Left cardiac atrium (tissue), 4 donors: Measurements from ENCODE around the gene ARRB1. TPM values are rescaled to one million over a fixed set of nuclear protein-coding genes. Genes with fewer than 3 reads are reported as not detected.
A peak's percentile ranks its signal among the peaks of the same experiment; 100 is the strongest.
"Not testable (repeated sequence)": the region's sequence is repeated elsewhere in the genome, so short reads cannot be mapped to it uniquely, and the experiment has no call there.

Experiments
- ATAC-seq, 2 donors: fragments of 200-7000 bp; cut with Tn5 transposase; one replicate each; pipeline ENCODE4 v1.9.1; 2020; ENCODE audit warnings: mild to moderate bottlenecking in 2 of 2, moderate library complexity in 2 of 2
- DNase-seq: peaks from one replicate; pipeline ENCODE4 v3.0.0-alpha.2; 2020
- intact Hi-C, 2 donors: fragments of 100-400 bp; cut with DNase I; formaldehyde crosslinking; loops; one replicate each; pipeline versions ENCODE4 v1.14.1 to v1.15.1; 2022 to 2023
- long read RNA-seq: library from polyadenylated mRNA; unstranded; transcript quantifications from one replicate; pipeline ENCODE4 v2.0.0, GENCODE V29; 2021
- total RNA-seq, 2 donors: library from RNA; stranded (reverse); fragmentation: NEBNext Ultra II Directional; extraction: Animal tissue kit (Norgen Biotek cat#: 25700); gene quantifications; one replicate each; pipeline ENCODE4 v1.2.1, GENCODE V29; 2021
- donor health status: DM: no; HTN: yes; CAD: no.
- donor health status: DM: no; HTN: yes; CAD: no; lungs with severe emphysema.
- donor health status: DM: yes; HTN: yes; CAD: no.
- donor health status: Dilated cardiomyopathy.

Gene ARRB1
- 10 to 100 TPM; 28.4 to 39.4 TPM for total RNA-seq
- long read RNA-seq, transcript ARRB1-201 (15 exons, 1,895 nt): major isoform, 9 of 29 reads
- long read RNA-seq, transcript ARRB1-202 (16 exons, 3,336 nt): minor isoform, 8 of 29 reads
- long read RNA-seq, partial matches to known transcripts: 1 of 29 reads
- long read RNA-seq, other reads (novel, unspliced or antisense): 11 of 29 reads

DNA sequence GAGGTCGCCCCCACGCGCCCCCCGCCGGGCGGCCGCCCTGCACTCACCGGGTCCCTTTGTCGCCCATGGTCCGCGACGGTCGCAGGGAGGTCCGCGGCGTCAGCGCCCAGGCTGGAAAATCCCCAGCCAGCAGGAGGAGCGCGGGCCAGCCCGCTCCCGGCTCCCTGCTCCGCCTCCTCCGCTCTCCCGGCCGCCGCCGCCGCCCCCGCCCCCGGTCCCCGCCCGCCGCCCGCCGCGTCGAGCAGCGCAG, at the start of gene ARRB1:
Gene ARRB1, minus strand, starts transcription at position 121 of the 250 bp plus-strand sequence. Its CDS starts 54 bp downstream, at position 67.
- ATAC-seq (peak; percentile 72 to 79), DNase-seq (no peak)
- intact Hi-C loops: no loop called here

DNA sequence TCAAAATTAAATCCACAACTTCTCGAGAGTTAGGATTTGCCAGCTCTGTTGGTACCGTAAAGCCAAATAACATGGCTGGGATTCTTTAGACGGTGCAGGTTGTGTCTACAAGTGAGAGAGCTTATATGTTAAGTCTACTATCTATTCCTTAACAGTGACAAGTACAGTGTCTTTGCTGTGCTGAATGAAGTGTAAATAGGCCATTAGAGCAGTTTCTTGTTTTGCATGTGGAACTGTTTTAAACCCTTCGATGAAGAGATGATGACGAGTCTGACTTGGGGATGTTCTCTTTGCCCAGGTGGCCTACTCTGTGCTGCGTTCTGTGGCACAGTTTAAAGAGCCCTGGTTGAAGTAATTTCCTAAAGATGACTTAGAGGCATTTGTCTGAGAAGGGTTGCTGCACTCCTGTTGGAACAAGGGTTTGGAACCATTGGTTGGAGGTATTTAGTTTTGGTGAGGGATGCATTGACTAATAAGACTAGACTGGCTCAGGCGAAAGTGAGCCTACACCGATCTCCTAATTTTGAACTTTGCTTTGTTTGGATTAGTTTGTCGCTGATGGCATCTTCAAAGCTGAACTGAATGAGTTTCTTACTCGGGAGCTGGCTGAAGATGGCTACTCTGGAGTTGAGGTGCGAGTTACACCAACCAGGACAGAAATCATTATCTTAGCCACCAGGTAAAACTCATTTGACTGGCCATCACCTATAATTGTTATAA, 48.8 kb upstream of the ARRB1 start:
- DNase-seq: no peak
- intact Hi-C loops: loop anchor here in 1 of 2 donors (5.0 kb wide), 1 partner anchor 127 kb away; the partner anchor contains the start of gene GDPD5
- ATAC-seq: peak; percentile 16

DNA sequence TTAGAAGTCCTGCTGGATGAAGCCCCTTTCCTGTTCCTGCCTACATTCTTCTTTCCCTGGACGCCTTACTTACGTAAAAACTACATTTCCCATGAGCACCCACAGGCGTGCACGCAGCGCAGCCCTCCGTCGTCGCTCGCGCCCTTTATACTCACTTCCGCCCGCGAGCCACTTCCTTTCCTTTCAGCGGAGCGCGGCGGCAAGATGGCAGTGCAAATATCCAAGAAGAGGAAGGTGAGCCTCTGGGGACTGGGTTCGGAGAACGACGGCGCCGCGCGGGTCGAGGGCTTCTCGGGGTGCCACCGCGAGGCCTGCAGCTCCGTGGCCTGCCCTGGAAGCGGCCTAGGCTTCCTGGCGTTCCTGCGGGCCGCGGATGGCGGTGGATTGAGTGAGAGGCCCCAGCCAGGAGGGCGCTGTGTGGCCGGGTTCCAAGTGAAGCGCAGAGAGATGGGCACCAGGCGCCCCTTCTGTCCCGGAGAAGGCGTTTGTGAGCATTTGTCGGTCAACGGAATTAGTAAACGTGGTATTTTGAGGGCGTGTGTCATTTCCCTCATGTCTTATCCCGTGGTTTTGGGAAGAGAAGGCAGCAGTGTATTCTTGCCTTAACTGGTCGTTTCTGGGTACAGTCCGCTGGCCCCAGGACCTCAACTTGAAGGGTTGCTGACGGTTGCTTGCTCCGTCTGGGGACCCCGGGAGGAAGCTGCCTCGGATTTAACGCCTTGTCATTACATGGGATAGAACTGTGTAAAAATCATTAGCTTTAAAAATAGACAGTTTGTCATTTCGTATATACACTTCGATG, 48.1 kb upstream of the ARRB1 start, which contains the start of gene RPS3:
Gene RPS3, plus strand, starts transcription at position 175 of the 802 bp plus-strand sequence. Its CDS starts 30 bp downstream, at position 205.
- ATAC-seq (peak; percentile 97 to 98), DNase-seq (peak; percentile 95)
- intact Hi-C loops: loop anchor here (5.0 to 10.0 kb wide), 3 partner anchors 45 to 133 kb away; partner anchors contain the start of gene GDPD5 (in 1 of the 2)

DNA sequence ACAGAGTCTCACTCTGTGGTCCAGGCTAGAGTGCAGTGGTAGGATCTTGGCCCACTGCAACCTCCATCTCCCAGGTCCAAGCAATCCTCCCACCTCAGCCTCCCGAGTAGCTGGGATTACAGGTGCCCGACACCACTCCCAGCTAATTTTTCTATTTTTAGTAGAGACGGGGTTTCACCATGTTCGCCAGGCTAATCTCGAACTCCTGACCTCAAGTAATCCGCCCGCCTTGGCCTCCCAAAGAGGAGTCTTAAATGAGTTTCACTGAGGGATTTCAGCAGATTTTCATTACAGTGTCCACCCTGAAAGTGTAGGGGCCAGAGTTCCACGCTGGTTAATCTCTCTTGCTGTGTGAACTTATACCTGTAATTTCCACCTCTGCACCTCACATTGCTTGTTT, 47.4 kb upstream of the ARRB1 start:
- DNase-seq (no peak), ATAC-seq (no peak)
- intact Hi-C loops: loop anchor here (5.0 to 10.0 kb wide), 2 partner anchors 46 to 133 kb away; no protein-coding TSS in a partner anchor

DNA sequence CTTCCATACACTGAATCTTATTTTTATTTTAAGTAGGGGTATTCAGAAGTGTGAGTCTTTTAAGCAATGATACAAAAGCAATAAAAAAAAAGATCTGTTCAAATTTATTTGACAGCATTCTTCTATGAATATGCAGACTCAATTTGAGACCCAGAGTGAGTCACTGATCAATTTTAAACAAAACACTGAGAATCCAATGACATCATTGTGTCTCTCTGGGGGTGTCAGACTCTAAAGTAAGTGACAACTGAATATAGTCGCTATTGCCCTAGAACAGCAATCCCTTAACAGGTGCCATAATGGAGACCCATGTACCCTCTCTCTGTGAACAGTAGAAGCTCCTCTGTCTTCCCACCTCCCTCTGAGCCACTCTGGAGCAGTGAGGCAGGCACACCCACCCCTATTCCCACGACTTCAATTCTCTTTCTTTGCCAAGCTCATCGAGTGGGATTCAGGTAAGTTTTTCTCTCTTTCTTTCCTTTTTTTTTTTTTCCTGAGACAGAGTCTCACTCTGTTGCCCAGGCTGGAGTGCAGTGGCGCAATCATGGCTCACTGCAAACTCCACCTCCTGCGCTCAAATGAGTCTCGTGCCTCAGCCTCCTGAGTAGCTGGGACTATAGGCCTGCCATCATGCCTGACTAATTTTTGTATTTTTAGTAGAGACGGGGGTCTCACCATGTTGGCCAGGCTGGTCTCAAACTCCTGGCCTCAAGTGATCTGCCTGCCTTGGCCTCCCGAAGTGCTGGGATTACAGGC, 42.8 kb upstream of the ARRB1 start:
- intact Hi-C loops: loop anchor here in 1 of 2 donors (10.0 kb wide), 1 partner anchor 51 kb away; no protein-coding TSS in a partner anchor
- ATAC-seq (no peak), DNase-seq (no peak)

DNA sequence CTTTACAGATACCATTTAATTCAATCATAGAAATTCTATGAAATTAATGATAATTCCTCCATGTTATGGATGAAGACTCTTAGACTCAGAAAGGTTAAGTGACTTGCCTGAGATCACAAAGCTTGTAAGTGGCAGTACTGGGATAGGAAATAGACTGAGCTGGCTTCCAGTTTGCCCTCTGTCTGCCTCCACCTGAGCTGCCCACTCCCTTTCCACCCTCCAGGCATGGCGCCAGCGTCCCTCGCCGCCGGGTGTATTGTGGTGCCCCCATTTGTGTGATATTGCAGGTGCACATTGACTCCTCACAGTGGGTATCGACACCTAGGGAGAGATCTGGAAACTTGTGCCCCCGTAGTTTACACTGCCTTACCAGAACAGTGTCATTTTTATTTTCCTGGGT, 38.5 kb upstream of the ARRB1 start:
- ATAC-seq: no peak
- intact Hi-C loops: loop anchor here in 1 of 2 donors (2.0 to 10.0 kb wide), 2 partner anchors 55 to 143 kb away; no protein-coding TSS in a partner anchor
- no peak for DNase-seq

DNA sequence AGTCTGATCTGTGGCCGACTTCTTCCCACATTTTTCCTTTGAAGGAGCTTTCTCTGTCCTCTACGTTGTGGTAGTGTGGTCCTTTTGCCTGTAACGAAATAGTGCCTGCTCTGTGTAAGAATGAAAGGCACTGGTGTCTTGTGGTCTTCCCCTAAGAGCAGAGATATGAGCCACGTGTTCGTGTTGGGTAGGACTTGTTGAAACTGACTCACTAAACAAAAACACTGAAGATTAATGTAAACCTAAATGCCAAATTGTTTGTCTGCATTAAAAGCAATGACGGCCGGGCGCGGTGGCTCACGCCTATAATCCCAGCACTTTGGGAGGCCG, 37.8 kb upstream of the ARRB1 start:
- DNase-seq: no peak
- intact Hi-C loops: loop anchor here in 1 of 2 donors (2.0 kb wide), 1 partner anchor 144 kb away; no protein-coding TSS in a partner anchor
- ATAC-seq: no peak

DNA sequence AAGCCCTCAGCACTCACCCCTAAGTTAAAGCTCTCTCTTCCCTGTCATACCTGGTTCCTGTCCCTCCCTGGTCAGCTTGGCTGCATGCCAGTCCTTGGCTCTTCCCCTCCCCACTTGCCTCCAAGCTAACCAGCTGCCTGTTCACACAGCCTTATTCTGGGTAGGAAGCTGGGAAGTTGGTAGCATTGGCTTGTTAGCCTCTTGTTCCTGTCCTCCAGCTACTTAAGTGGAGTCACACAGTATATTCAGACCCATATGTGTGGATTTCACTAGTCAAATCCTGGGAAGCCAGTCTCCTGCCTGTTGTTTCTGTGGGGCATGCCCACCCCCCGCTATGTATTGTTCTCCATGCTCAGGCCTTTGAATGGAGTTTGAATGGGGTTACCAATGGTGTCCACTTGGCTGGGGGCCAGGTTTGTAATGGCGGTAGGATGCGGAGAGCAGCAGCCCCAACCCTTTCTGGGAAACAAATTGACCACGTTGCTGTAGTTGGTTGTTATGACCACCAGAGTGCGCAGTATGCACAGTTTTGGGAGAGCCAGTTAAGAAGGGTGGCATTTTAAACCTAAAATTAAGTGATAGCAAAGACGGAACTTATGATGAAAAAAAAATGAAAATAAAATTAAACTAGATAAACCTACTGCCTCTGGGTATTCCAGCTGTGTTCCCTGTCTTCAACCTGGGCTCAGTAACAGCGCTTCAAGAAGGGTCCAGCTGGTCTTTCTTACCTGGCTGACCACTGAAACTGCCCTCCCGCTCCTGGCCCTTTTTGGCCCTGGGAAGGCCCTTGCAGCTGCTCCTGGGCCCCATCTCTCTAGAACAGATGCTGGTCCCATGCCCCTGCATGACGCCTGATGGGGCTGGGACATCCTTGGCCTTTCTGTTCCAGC, 37.2 kb upstream of the ARRB1 start:
- peak; percentile 60 to 74 for ATAC-seq
- DNase-seq: peak; percentile 73
- intact Hi-C loops: loop anchor here in 1 of 2 donors (2.0 kb wide), 1 partner anchor 144 kb away; no protein-coding TSS in a partner anchor

DNA sequence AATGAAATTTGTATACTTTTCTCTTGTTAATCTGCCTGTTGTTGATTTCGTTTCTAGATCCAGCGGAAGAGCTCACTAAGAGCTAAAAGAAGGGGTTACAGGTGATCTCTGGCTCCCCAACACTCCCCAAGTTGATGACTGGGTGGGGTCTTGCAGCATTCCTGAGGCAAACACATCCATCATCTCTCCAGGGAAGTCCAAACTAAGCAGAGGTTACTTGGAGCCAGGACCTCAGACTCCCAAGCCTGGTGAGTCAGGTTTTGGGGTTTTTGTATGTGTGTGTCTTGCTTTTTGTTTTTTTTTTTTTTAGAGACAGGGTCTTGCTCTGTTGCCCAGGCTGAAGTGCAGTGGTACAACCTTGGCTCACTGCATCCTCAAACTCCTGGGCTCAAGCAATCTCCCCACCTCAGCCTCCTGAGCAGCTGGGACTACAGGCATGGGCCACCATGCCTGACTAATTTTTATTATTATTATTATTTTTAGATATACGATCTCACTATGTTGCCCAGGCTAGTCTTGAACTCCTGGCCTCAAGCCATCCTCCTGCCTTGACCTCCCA, 36.4 kb upstream of the ARRB1 start:
- DNase-seq (no peak), ATAC-seq (no peak)
- intact Hi-C loops: loop anchor here in 1 of 2 donors (2.0 kb wide), 1 partner anchor 145 kb away; no protein-coding TSS in a partner anchor

DNA sequence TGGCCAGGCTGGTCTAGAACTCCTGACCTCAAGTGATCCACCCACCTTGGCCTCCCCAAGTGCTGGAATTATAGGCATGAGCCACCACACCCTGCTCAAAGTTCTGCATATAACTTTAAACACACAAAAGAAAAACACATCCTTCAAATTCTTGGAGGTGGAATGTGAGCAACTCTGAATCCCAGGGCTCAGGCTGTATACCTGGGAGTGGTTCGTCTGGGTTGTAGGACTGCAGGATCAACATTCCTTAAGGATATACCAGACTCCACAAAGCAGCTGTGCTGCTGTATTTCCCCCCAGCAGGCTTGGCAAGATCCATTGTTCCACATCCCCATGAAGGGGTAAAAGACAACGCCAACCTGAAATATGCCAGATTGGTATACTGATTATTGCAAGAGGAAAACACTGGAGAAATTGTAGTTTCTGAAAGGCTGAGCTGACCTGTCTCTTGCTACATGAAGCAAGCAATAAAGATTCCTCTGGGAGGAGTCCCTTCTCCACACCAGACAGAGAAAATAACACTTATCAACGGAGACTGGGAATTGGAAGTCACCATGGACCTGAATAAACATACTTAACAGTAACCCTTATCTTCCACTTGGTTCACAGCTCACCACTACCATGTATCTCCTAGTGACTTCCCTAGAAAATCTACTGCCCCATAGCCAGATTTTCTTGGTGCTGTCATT, 35.6 kb upstream of the ARRB1 start:
- no peak for ATAC-seq
- intact Hi-C loops: no loop called here

DNA sequence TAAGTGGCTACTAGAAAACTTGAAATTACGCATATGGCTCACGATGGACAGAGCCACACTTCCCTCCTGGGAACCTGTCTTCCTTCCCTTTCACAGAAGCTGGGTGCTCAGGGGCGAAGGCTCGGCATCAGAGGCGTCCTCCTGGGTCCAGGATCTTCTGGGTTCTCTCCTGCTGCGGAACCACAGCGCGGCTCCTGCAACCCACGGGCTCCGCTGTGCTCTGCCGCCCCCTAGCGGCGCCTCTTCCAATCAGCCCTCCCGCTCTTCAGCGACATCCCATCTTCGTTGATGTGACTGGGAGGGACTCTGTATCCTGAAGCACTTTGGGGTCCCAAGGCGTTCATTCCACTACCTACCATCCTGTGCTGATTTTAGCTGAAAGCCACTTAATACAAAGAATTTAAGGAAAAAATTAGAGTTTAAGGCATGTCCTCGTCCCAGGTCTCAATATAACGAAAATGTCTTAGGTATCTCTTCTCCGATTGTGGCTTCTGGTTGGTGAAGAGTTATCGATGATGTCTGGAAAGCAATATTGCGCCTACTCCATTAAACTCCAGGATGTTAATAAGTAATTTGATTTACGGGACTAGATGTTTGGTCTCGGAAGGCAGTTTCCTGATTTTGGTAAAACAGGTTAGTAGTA, 33.1 kb upstream of the ARRB1 start:
- DNase-seq (peak; percentile 83), ATAC-seq (peak; percentile 80 to 86)
- intact Hi-C loops: loop anchor here (1.0 to 5.0 kb wide), 4 partner anchors 56 to 104 kb away; no protein-coding TSS in a partner anchor

More for the DNA sequence above, 35.6 kb upstream of the ARRB1 start:
- DNase-seq: no peak

DNA sequence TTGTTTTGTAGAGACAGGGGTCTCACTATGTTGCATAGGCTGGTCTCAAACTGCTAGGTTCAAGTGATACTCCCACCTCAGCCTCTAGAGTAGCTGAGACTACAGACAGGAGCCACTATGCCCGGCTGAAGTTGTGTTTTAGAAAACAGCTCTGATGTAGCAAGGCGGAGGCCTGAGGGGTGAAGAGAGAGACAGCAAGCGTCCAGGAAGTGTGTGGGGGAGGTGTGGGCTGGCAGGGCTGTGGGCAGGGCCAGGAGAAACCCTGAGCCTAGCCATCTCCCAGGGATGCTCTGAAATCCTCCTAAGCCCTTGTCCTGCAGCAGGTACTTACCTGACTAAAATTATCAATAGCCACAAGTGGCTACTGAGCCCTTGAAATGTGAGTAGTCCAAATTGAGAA, 31.8 kb upstream of the ARRB1 start:
- peak in 1 of 2 donors; percentile 57 for ATAC-seq
- no peak for DNase-seq
- intact Hi-C loops: loop anchor here in 1 of 2 donors (5.0 kb wide), 1 partner anchor 56 kb away; no protein-coding TSS in a partner anchor

DNA sequence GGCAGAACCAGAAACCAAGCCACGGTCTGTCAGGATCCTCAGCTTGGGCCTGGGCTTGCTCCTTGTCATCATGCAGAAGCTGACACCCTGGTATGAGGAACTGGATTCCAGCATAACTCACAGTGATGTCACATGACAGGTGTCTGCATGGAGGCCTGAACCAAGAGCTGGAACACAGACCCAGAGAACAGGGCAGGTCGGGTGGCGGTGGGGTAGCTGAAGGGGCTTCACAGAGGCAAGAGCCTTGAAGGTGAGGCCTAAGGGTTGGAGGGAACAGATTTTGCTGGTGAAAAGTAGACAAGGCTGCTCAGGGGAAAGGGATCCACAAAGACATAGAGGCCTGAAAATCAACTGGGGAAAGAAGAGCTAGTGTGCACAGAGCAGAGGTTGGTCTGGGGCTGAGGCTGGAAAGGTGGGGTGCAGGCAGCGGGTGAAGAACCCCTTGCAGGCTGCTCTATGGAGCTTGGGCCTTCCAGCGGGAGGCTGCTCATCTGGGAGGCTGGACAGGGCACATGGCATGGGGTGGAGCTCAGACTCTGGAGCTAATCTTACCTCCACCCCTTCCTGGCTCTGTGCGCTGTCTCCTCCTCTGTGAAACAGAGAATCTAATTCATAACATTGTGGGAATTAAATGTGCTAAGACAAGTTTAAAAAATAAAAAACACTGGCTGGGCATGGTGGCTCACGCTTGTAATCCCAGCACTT, 29.4 kb upstream of the ARRB1 start:
- peak; percentile 46 for DNase-seq
- peak; percentile 55 to 76 for ATAC-seq
- intact Hi-C loops: loop anchor here in 1 of 2 donors (5.0 kb wide), 1 partner anchor 54 kb away; no protein-coding TSS in a partner anchor

DNA sequence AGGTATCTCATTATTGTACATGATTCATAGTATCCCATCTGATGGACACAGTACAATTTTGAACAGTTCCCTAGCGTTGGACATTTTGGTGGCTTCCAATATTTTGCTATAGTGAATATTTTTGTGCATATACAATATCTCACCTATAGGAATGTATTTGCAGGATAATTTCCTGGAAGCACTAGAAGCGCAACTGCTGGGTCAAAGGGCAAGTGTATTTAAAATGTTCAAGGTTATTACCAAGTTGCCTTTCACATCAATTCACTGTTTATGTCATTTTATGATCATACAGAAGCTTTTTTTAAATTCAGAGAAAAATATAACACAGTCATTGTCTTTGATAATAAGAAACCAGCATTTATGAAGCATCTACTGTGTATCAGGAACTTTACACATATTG, 28.8 kb upstream of the ARRB1 start:
- intact Hi-C loops: loop anchor here in 1 of 2 donors (5.0 kb wide), 1 partner anchor 53 kb away; no protein-coding TSS in a partner anchor
- ATAC-seq (no peak), DNase-seq (no peak)

DNA sequence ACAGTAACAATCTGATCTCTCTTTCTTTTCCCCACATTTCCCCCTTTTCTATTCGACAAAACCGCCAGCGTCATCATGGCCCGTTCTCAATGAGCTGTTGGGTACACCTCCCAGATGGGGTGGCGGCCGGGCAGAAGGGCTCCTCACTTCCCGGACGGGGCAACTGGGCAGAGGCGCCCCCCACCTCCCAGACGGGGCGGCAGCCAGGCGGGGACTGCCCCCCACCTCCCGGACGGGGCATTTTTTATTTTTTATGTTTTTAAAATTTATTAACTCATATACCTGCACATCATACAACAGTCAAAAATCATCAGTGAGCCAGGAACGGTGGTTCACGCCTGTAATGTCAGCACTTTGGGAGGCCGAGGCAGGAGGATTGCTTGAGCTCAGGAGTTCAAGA, 27.3 kb upstream of the ARRB1 start:
- DNase-seq, intact Hi-C loops, ATAC-seq: not testable (repeated sequence)

DNA sequence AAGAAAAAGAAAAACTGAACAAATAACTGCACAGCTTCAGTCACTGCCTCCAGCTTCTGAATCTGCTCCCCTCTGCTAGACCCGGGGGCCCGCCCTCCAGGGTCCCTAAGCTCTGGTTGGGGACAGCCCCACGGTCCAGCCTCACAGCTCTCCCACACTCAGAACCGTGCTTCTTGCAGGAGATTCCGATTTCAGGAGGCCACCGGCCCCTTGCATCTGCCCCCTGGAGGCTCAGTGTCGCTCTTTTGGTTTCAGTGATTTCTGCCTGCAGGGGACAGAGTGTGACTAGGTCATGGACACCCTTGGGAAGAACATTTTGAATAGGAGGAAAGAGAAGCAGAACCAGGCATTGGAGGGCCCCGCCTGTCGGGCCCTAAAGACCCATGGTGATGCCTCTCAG, 24.7 kb upstream of the ARRB1 start:
- no peak for ATAC-seq
- intact Hi-C loops: no loop called here
- no peak for DNase-seq
